ENCODE measurements around the gene CACNA1C.

- no peak for TF ChIP-seq CTCF (IDR thresholded peaks at IDR 0.05; ENCODE audit: borderline replicate concordance, extremely low read depth, low read length, poor library complexity, severe bottlenecking)
- TF ChIP-seq EZH2 (IDR thresholded peaks at IDR 0.05; ENCODE audit: borderline replicate concordance, low read depth, low read length, severe bottlenecking), result no peak
These were observed 230.7 kb downstream of the CACNA1C start for GRCh38 chr12:2283480-2283879.

All from DND-41 (cell line).